IMR-90 (cell line): Measurements from ENCODE around the gene CAMP. TPM values are rescaled to one million over a fixed set of nuclear protein-coding genes. Genes with fewer than 3 reads are reported as not detected.

ENCODE experiments used
- ATAC-seq: fragments of 200-7000 bp; cut with Tn5 transposase; 2 replicates; pipeline ENCODE4 v1.9.1; 2020; ENCODE audit warnings: low read depth, mild to moderate bottlenecking, moderate library complexity
- BruUV-seq: library from RNA; stranded (reverse); fragments of 400-500 nt; replicated peaks from 2 replicates; lab custom pipeline; 2021; lab: Mats Ljungman, UMichigan
- CTCF ChIA-PET: fragments of 300-600 bp; formaldehyde crosslinking; extraction: SDS; loops from one replicate; lab custom pipeline; 2021; ENCODE audit warnings: antibody characterized with exemption; lab: Yijun Ruan, JAX
- POLR2A ChIA-PET: fragments of 300-600 bp; sonication (Branson Sonifier 250); formaldehyde crosslinking; loops from one replicate; lab custom pipeline; 2022; ENCODE audit warnings: antibody characterized with exemption; ENCODE audit not compliant: unreplicated experiment; lab: Charles Lee
- DNase-seq: peaks from one replicate; pipeline ENCODE4 v3.0.0; 2013
- H2AFZ ChIP-seq: replicated peaks from 2 replicates; pipeline ENCODE3; 2013; ENCODE audit warnings: low read length, mild to moderate bottlenecking; ENCODE audit not compliant: poor library complexity
- H2AK5ac ChIP-seq: 2 replicates; pipeline ENCODE4 v1.6.1; 2013; ENCODE audit warnings: low read depth, low read length, inconsistent platforms
- H2AK9ac ChIP-seq: replicated peaks from 2 replicates; pipeline ENCODE3; 2013; ENCODE audit warnings: mild to moderate bottlenecking, low read depth, low read length, moderate library complexity; ENCODE audit not compliant: poor library complexity
- H2BK120ac ChIP-seq: 2 replicates; pipeline ENCODE4 v1.6.1; 2013; ENCODE audit warnings: low read depth, low read length, inconsistent platforms
- H2BK15ac ChIP-seq: 3 replicates; pipeline ENCODE4 v1.6.1; 2013; ENCODE audit warnings: low read depth, low read length, inconsistent platforms
- H2BK20ac ChIP-seq: 2 replicates; pipeline ENCODE4 v1.6.1; 2013; ENCODE audit warnings: low read depth, mild to moderate bottlenecking, inconsistent platforms, low read length, moderate library complexity
- H2BK5ac ChIP-seq: 2 replicates; pipeline ENCODE4 v1.6.1; 2013; ENCODE audit warnings: mild to moderate bottlenecking, low read depth, low read length, inconsistent platforms; ENCODE audit not compliant: poor library complexity, severe bottlenecking
- H3K14ac ChIP-seq: replicated peaks from 2 replicates; pipeline ENCODE4 v1.6.1; 2013; ENCODE audit warnings: low read depth, low read length, inconsistent platforms
- H3K18ac ChIP-seq: 2 replicates; pipeline ENCODE4 v1.6.1; 2013; ENCODE audit warnings: low read depth, low read length, control low read depth
- H3K23ac ChIP-seq: 2 replicates; pipeline ENCODE4 v1.6.1; 2013; ENCODE audit warnings: low read depth, low read length, inconsistent platforms
- H3K27ac ChIP-seq: 2 replicates; pipeline ENCODE4 v1.5.1; 2013; ENCODE audit warnings: mild to moderate bottlenecking, control low read depth, low read length; ENCODE audit not compliant: insufficient read depth
- H3K27me3 ChIP-seq: 2 replicates; pipeline ENCODE4 v1.6.1; 2013; ENCODE audit warnings: low read length; ENCODE audit not compliant: control insufficient read depth, insufficient read depth
- H3K36me3 ChIP-seq: 2 replicates; pipeline ENCODE4 v1.6.1; 2013; ENCODE audit warnings: low read length, mixed read lengths; ENCODE audit not compliant: control insufficient read depth, insufficient read depth
- H3K4ac ChIP-seq: 2 replicates; pipeline ENCODE4 v1.6.1; 2013; ENCODE audit warnings: low read depth, low read length, inconsistent platforms
- H3K4me1 ChIP-seq: 2 replicates; pipeline ENCODE4 v1.6.1; 2013; ENCODE audit warnings: low read length, mixed read lengths; ENCODE audit not compliant: control insufficient read depth, insufficient read depth
- H3K4me2 ChIP-seq: 2 replicates; pipeline ENCODE4 v1.6.1; 2013; ENCODE audit warnings: low read depth, mild to moderate bottlenecking, control low read depth, low read length, moderate library complexity
- H3K4me3 ChIP-seq: 2 replicates; pipeline ENCODE4 v1.5.1; 2013; ENCODE audit warnings: low read depth, mild to moderate bottlenecking, control low read depth, low read length, moderate library complexity; ENCODE audit not compliant: insufficient read depth
- H3K56ac ChIP-seq: 2 replicates; pipeline ENCODE4 v1.6.1; 2013; ENCODE audit warnings: low read length, inconsistent platforms; ENCODE audit not compliant: insufficient read depth; ENCODE audit errors: extremely low read depth
- H3K79me1 ChIP-seq, 2 experiments: 2 replicates each; pipeline ENCODE4 v1.6.1; 2013; ENCODE audit warnings: low read length in 2 of 2, inconsistent platforms in 1 of 2, low read depth in 1 of 2
- H3K9ac ChIP-seq: 2 replicates; pipeline ENCODE4 v1.6.1; 2013; ENCODE audit warnings: low read depth, low read length, control low read depth
- H3K9me1 ChIP-seq: 2 replicates; pipeline ENCODE4 v1.6.1; 2013; ENCODE audit warnings: low read length, inconsistent platforms; ENCODE audit not compliant: insufficient read depth
- H3K9me3 ChIP-seq: 2 replicates; pipeline ENCODE4 v1.6.1; 2013; ENCODE audit warnings: low read length; ENCODE audit not compliant: control insufficient read depth, insufficient read depth
- H4K20me1 ChIP-seq: 2 replicates; pipeline ENCODE4 v1.6.1; 2013; ENCODE audit warnings: low read length, inconsistent platforms; ENCODE audit not compliant: insufficient read depth
- H4K5ac ChIP-seq: 2 replicates; pipeline ENCODE4 v1.6.1; 2013; ENCODE audit warnings: mild to moderate bottlenecking, low read depth, low read length, control low read depth
- H4K8ac ChIP-seq, 2 experiments: 2 replicates each; pipeline ENCODE4 v1.6.1; 2013; ENCODE audit warnings: low read depth in 2 of 2, low read length in 2 of 2, control low read depth in 1 of 2, inconsistent platforms in 1 of 2
- H4K91ac ChIP-seq: 2 replicates; pipeline ENCODE4 v1.6.1; 2013; ENCODE audit warnings: low read depth, low read length, inconsistent platforms; ENCODE audit not compliant: insufficient read depth
- BHLHE40 ChIP-seq: fragments of 150-350 bp; IDR thresholded peaks from 2 replicates; pipeline ENCODE4 v1.6.1; 2016; ENCODE audit warnings: mild to moderate bottlenecking, low read depth, low read length
- CEBPB ChIP-seq: IDR thresholded peaks from 2 replicates; pipeline ENCODE4 v1.6.1; 2012; ENCODE audit warnings: low read depth, low read length, improper control_type of control experiment
- CHD1 ChIP-seq: IDR thresholded peaks from 2 replicates; pipeline ENCODE4 v1.6.1; 2012; ENCODE audit warnings: low read depth, low read length, improper control_type of control experiment
- CTCF ChIP-seq: conservative IDR thresholded peaks from 2 replicates; pipeline ENCODE4 v1.5.1; 2012; ENCODE audit warnings: mild to moderate bottlenecking, low read depth, low read length, improper control_type of control experiment
- ELK1 ChIP-seq: fragments of 150-350 bp; IDR thresholded peaks from 2 replicates; pipeline ENCODE4 v1.6.1; 2016; ENCODE audit warnings: low read depth, mild to moderate bottlenecking, low read length, moderate library complexity, borderline replicate concordance
- FOS ChIP-seq: fragments of 150-350 bp; IDR thresholded peaks from 2 replicates; pipeline ENCODE4 v1.6.1; 2016; ENCODE audit warnings: low read depth, low read length
- MAFK ChIP-seq: IDR thresholded peaks from 2 replicates; pipeline ENCODE4 v1.6.1; 2012; ENCODE audit warnings: low read depth, low read length, improper control_type of control experiment
- MAZ ChIP-seq: IDR thresholded peaks from 2 replicates; pipeline ENCODE4 v1.6.1; 2012; ENCODE audit warnings: low read depth, mild to moderate bottlenecking, low read length, improper control_type of control experiment, moderate library complexity, borderline replicate concordance
- MXI1 ChIP-seq: IDR thresholded peaks from 2 replicates; pipeline ENCODE4 v1.6.1; 2012; ENCODE audit warnings: low read depth, mild to moderate bottlenecking, low read length, moderate library complexity, borderline replicate concordance
- NFE2L2 ChIP-seq: fragments of 150-350 bp; IDR thresholded peaks from 2 replicates; pipeline ENCODE4 v1.6.1; 2016; ENCODE audit warnings: low read depth, mild to moderate bottlenecking, low read length
- POLR2A ChIP-seq: IDR thresholded peaks from 2 replicates; pipeline ENCODE4 v1.6.1; 2012; ENCODE audit warnings: mild to moderate bottlenecking, low read depth, low read length
- RAD21 ChIP-seq: IDR thresholded peaks from 2 replicates; pipeline ENCODE4 v1.6.1; 2012; ENCODE audit warnings: low read length, improper control_type of control experiment
- RCOR1 ChIP-seq: IDR thresholded peaks from 2 replicates; pipeline ENCODE4 v1.6.1; 2012; ENCODE audit warnings: mild to moderate bottlenecking, low read length, improper control_type of control experiment; ENCODE audit not compliant: insufficient replicate concordance
- RFX5 ChIP-seq: IDR thresholded peaks from 2 replicates; pipeline ENCODE4 v1.8.0; 2012; ENCODE audit warnings: low read depth, mild to moderate bottlenecking, low read length, moderate library complexity
- SMC3 ChIP-seq: fragments of 150-350 bp; IDR thresholded peaks from 2 replicates; pipeline ENCODE4 v1.6.1; 2016; ENCODE audit warnings: low read depth, mild to moderate bottlenecking, antibody characterized with exemption, low read length, moderate library complexity
- USF2 ChIP-seq: fragments of 150-350 bp; IDR thresholded peaks from 2 replicates; pipeline ENCODE4 v1.6.1; 2017; ENCODE audit warnings: mild to moderate bottlenecking, antibody characterized with exemption, low read length, low read depth
- WGBS, 2 experiments: methylation state at CpG; one replicate each; pipeline versions ENCODE4 v1.1.5 to v1.1.7; 2013; ENCODE audit warnings: missing lambda C conversion rate in 2 of 2; ENCODE audit not compliant: insufficient read length in 1 of 2; ENCODE audit errors: extremely low coverage in 2 of 2; 5-methylcytosine and 5-hydroxymethylcytosine counted together
- dilution Hi-C: fragments of 300-500 bp; cut with HindIII; formaldehyde crosslinking; loops from one replicate; pipeline ENCODE4 v1.14.3; 2018; ENCODE audit warnings: low sequenced_read_pairs; ENCODE audit not compliant: unreplicated experiment
- in situ Hi-C: fragments of 300-500 bp; cut with MboI; formaldehyde crosslinking; loops from 3 replicates; pipeline ENCODE4 v1.14.3; 2019; ENCODE audit warnings: low sequenced_read_pairs, inconsistent platforms, mixed read lengths
- intact Hi-C: fragments of 100-400 bp; cut with micrococcal nuclease; formaldehyde crosslinking; loops from 2 replicates; pipeline ENCODE4 v1.10.0; 2022
- polyA plus RNA-seq, 3 experiments: library from polyadenylated mRNA; depleted of rRNA; stranded (reverse); fragments of >200 nt; gene quantifications; 2 replicates each; pipeline ENCODE4 v1.2.3, GENCODE V29; 2012; ENCODE audit warnings: low replicate concordance in 1 of 3
- total RNA-seq: library from RNA; depleted of rRNA; stranded (reverse); fragments of >200 nt; gene quantifications from 2 replicates; pipeline ENCODE4 v1.2.3, GENCODE V29; 2012

CAMP gene
- total and polyA plus RNA-seq, 2 of the 4 experiments (the other 2 are of a cell fraction), result not detected

GRCh38 chr3:48232734-48233133 is 9.4 kb downstream of the CAMP start:
- no peak overlapping the region for H3K4me3 ChIP-seq
- intact Hi-C loops, result loop anchor here (1.0 kb wide), 1 partner anchor 204 kb away; no protein-coding TSS in a partner anchor
- CTCF ChIA-PET, result no interaction called here

More at GRCh38 chr3:48232734-48233133, 9.4 kb downstream of the CAMP start:
- H3K56ac ChIP-seq, result no peak overlapping the region
- no peaks in the 10 kb centered on the region for H3K9me3 ChIP-seq
- 83% methylated on average over 1 of the region's 6 CpGs; no CpG with 5 or more reads in 1 of the 2 experiments for WGBS, 2 experiments
- H3K18ac ChIP-seq, result no peak overlapping the region
- H2BK20ac ChIP-seq, result no peak overlapping the region
- H3K27ac ChIP-seq, result no peak overlapping the region
- peak; percentile 50 for DNase-seq
- H2BK120ac ChIP-seq, result no peak overlapping the region
- H3K4me1 ChIP-seq, result no peaks in the 10 kb centered on the region
- no peaks in the 10 kb centered on the region for H4K20me1 ChIP-seq
- H3K9ac ChIP-seq, result no peak overlapping the region
- no peak overlapping the region for H4K91ac ChIP-seq
- H3K36me3 ChIP-seq, result no peaks in the 10 kb centered on the region
- no TSS peak for BruUV-seq
- H3K4ac ChIP-seq, result no peak overlapping the region
- no peaks in the 10 kb centered on the region for H3K79me1 ChIP-seq
- H2AK5ac ChIP-seq, result no peak overlapping the region
- POLR2A ChIA-PET, result no interaction called here
- no peaks in the 10 kb centered on the region for H3K9me1 ChIP-seq
- in situ Hi-C loops (no loop called here), dilution Hi-C loops (no loop called here)
- no peak overlapping the region for H3K23ac ChIP-seq
- no peak overlapping the region for H2BK15ac ChIP-seq
- peak overlapping the region; percentile 31 for H2AK9ac ChIP-seq
- ATAC-seq, result peak; percentile 99
- H4K5ac ChIP-seq, result peak overlapping the region; percentile 0
- no peaks in the 10 kb centered on the region; the same call in 1 of the 2 replicates for H3K27me3 ChIP-seq
- H4K8ac ChIP-seq, result peak overlapping the region; percentile 15 to 84; a peak in 3 of 4 replicates
- TF ChIP-seq MXI1 (no peak), MAZ (peak; percentile 45; the same call in 1 of the 2 replicates), NFE2L2 (no peak), RCOR1 (no peak), USF2 (no peak), CEBPB (no peak), POLR2A (no peak), FOS (no peak), CTCF (peak; percentile 59), BHLHE40 (no peak), MAFK (no peak), RFX5 (no peak), CHD1 (no peak), SMC3 (peak; percentile 19; the same call in 1 of the 2 replicates), ELK1 (no peak), RAD21 (peak; percentile 58)
- H2BK5ac ChIP-seq, result no peak overlapping the region
- H2AFZ ChIP-seq, result peak overlapping the region; percentile 91
- H3K4me2 ChIP-seq, result peak overlapping the region; percentile 74
- H3K14ac ChIP-seq, result no peak overlapping the region
